GM21360 (cell line): ENCODE results near the gene PHF2.

ENCODE experiments used
- ATAC-seq: cut with Tn5 transposase; IDR thresholded peaks from one replicate; pipeline ENCODE4 v1.9.1; 2021; ENCODE audit warnings: mild to moderate bottlenecking, moderate library complexity; ENCODE audit not compliant: unreplicated experiment

The PHF2 gene

GRCh38 chr9:93598647-93599241, 22.4 kb downstream of the PHF2 start:
- ATAC-seq, result no peak

GRCh38 chr9:93599571-93600403, 23.4 kb downstream of the PHF2 start:
- no peak for ATAC-seq

DNA sequence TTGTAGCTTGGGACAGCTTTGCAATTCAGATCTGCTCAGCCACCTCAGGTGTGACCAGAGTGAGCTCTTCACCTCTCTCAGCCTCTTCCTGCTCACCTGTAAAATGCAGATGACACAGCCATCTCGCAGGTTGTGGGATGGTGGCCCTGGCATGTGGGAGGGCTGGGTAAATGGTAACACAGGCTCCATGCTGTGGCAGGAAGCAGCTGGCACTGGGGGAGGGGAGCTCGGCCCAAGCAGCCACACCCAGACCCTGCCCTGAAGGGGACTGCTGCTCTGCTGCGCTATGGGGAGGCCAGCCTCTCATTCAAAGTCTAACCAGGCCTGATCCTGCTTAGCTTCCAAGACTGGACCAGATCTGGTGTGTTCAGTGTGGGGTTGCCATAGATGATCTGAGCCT, 24.1 kb downstream of the PHF2 start:
- no peak for ATAC-seq

GRCh38 chr9:93601063-93601462, 24.7 kb downstream of the PHF2 start:
- ATAC-seq, result no peak

DNA sequence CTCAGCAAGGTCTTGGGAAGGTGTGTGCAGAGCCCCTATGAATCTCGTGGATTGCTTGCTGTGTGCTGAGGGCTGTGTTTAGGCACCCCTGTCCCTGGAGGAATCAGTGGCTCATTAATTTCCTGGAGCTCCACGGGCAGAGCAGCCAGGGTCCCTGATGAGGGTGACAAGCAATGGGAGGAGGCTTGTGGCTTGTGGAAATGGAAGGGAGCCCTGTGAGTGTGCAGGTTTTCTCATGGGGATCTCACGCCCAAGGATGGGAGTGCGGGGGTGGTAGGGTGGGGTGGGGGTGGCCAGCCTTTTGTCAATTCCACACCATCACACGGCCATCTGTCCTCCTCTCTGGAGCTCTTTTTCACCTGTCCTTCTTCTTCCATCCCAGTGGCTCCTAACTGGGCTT, 25.3 kb downstream of the PHF2 start:
- ATAC-seq, result no peak

DNA sequence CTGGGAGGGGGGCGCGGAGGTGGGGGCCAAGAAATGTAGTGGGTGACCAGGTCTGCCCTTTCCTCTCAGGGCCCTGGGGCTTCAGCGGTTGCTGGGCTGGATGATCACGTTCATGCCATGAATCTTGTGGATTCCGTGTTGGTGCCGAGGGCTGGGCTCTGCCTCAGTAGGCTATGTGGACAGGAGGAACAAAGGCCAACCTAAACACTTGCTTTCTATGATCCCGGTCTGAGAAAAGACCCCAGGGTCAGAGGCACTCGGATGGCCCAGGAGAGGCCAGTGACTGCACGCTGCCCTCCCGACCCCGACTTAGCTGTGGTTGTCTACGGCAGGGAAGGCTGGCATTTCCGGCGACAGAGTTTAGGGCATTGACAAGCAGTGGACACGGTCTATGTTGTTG, 26.6 kb downstream of the PHF2 start:
- no peak for ATAC-seq

- no peak for ATAC-seq
Measured at GRCh38 chr9:93603906-93604326, 27.5 kb downstream of the PHF2 start.

GRCh38 chr9:93606187-93606586, 29.8 kb downstream of the PHF2 start:
- no peak for ATAC-seq

- no peak for ATAC-seq
Measured at GRCh38 chr9:93610206-93610605, 33.8 kb downstream of the PHF2 start.

DNA sequence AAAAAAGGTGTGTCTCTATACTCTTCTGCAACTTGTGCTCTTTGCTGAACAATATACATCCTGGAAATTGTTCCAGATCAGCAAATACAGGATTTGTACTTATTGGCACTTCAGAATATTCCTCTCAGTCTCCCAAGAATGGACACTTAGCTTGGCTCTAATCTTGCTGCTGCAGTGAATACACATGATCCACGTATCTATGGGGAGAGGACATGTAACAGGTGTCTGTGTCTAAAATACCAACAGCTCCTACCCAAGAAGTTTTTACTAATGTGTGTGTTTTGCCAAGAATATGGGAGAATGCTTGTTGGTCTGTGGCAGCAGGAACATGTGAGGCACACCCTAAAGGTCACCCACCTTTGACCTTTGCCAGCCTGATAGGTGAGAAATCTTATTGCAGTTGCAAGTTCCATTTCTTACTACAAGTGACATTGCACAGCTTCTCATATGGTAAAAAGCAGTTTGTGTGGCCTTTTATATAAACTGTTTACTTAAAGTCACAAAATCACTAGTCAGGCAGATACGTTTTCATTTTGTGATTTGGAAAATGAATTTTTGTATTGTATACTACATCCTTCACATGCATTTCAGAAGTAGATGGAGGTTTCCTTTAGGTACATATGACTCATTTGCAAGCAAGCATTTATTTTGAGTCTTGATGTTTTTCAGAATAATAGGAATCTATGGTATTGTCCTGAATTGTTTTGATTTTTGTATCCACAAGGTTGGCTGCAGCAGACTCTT, 35.8 kb downstream of the PHF2 start:
- ATAC-seq, result no peak

GRCh38 chr9:93612796-93613154, 36.4 kb downstream of the PHF2 start:
- no peak for ATAC-seq

- ATAC-seq, result no peak
Measured at GRCh38 chr9:93613174-93613573, 36.8 kb downstream of the PHF2 start.

DNA sequence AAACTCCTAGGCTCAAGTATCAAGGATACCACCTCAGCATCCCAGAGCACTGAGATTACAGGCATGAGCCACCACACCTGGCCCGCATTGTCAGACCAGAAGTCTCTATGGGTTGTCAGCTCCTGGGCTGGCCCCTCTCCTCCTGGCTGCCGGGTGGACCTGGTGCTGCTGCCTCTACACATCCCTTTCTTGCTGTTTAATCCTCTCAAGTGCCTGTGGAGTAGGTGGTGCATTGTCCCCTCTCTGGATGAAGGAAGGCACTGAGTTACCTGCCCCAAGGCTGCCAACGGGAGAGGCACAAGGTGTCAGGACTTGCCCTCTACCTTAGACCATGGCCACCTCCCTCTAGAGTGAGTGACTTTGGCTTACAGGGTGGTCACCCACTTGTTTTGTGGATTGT, 37.4 kb downstream of the PHF2 start:
- ATAC-seq, result no peak

- no peak for ATAC-seq
Measured at GRCh38 chr9:93614830-93615468, 38.6 kb downstream of the PHF2 start.

- no peak for ATAC-seq
Measured at GRCh38 chr9:93616044-93616443, 39.7 kb downstream of the PHF2 start.

- no peak for ATAC-seq
Measured at GRCh38 chr9:93617273-93617672, 40.9 kb downstream of the PHF2 start.

- ATAC-seq, result no peak
Measured at GRCh38 chr9:93619272-93619775, 42.9 kb downstream of the PHF2 start.

GRCh38 chr9:93620041-93620506, 43.7 kb downstream of the PHF2 start:
- no peak for ATAC-seq

DNA sequence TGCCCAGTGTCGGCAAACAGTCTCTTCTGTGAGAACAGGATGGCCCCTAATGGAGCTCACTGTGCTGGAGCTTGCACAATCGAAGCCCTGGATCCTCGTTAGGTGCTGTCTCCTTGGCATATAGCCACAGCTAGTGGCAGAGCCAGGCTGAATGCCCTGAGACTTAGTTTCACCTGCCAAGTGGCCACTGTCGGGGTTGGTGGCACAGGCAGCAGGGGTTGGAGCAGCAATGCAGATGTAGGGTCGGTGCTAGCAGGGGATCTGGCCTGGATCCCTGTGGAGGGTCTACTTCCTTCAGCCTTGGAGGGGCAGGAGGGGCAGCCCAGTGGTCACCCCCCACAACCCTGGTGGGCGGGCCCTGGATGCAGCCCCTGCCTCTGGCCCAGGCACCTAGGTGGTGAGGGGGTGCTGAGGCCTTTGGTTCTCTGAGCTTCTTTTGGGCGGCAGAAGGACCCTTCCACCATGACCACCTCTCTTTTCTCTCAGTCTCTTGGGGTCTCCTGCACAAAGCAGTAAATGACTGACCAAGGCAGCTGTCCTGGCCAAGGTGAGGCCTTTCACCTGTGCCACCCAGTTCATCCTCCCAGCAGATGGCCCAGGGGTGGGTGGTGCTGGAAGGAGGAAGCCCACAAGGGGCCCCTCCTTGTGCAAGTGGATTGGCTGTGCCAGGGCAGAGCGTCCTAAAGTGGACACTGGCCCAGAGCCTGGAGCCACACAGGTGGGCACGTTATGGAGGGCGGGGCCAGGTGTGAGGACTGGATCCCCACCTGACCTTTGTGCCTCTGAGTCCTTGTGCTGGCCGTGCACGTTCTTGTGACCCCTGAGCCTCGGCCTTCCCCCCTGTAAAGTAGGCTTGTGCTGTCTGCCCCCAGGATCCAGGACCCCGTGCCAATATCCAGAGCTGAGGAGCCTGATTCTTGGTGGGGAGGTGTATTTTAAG, 44.8 kb downstream of the PHF2 start:
- ATAC-seq, result no peak

GRCh38 chr9:93621922-93622321, 45.5 kb downstream of the PHF2 start:
- no peak for ATAC-seq
